ENCODE results near the gene PIAS2. TPM values are rescaled to one million over a fixed set of nuclear protein-coding genes. Genes with fewer than 3 reads are reported as not detected.

Gene PIAS2
- total RNA-seq, 1 donor from 2014 or later, result 42.2 TPM

DNA sequence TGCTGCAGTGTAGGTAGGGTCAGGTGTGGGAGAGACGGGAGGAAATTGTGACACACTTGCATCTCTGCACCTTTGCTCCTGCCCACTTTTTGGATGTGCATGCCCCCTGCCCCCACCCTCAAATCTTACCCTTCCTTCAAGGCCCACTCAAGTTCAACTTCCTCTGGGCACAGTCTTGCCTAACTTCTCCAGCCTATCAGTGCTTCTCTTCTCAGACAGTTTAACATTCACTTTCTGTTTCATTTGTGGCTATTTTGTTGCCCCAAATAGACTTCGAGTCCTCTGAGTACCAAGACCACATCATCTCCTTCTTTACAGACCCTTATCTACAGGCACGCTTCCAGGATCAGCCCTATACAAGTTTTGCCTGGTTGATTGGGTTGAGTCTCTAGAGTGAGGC, 163.1 kb downstream of the PIAS2 start:
- peaks cover 80% of the 10 kb centered on the region for H3K27me3 Mint-ChIP-seq (ENCODE audit: low read depth)
- H3K27ac Mint-ChIP-seq (ENCODE audit: unreplicated experiment), result no peak overlapping the region

More for the DNA sequence above, 163.1 kb downstream of the PIAS2 start:
- no peak for TF ChIP-seq CTCF (conservative IDR thresholded peaks at IDR 0.05)
- no peak for DNase-seq (ENCODE audit: low read depth, low spot score)
- peaks cover 17% of the 10 kb centered on the region for H3K4me1 Mint-ChIP-seq
- no peaks in the 10 kb centered on the region for H3K36me3 Mint-ChIP-seq (ENCODE audit: low read depth)
- no peak overlapping the region for H3K4me3 Mint-ChIP-seq
- no peaks in the 10 kb centered on the region for H3K9me3 Mint-ChIP-seq

Other genes with a start within 250 kb of the PIAS2 start
- 0.79 and 2.7 TPM in 2 replicates for gene ST8SIA5, start 160.5 kb downstream of the PIAS2 start, total RNA-seq
- gene KATNAL2, start 95 bp upstream of the PIAS2 start, total RNA-seq, result 7.7 and 8.7 TPM in 2 replicates
- gene ELOA2, start 118.1 kb upstream of the PIAS2 start, total RNA-seq, result not detected in 2 replicates
- 58.1 and 59.8 TPM in 2 replicates for gene HDHD2, start 233.0 kb upstream of the PIAS2 start, total RNA-seq